ENCODE data around the gene AGAP1. TPM values are rescaled to one million over a fixed set of nuclear protein-coding genes. Genes with fewer than 3 reads are reported as not detected.
"Not testable (repeated sequence)": the region's sequence is repeated elsewhere in the genome, so short reads cannot be mapped to it uniquely, and the experiment has no call there.

AGAP1 gene
- total RNA-seq, 1 experiment from 2014 or later, result 56.4 TPM

- Mint-ChIP-seq H3K36me3 (ENCODE audit: insufficient read depth, unreplicated experiment) (peaks cover 3% of the 10 kb centered on the region), H3K4me3 (ENCODE audit: low read depth, unreplicated experiment) (no peak overlapping the region), H3K9me3 (ENCODE audit: low read depth, unreplicated experiment) (no peaks in the 10 kb centered on the region), H3K27ac (ENCODE audit: unreplicated experiment) (no peak overlapping the region), H3K4me1 (ENCODE audit: low read depth, unreplicated experiment) (peaks cover 18% of the 10 kb centered on the region), H3K27me3 (ENCODE audit: unreplicated experiment) (no peaks in the 10 kb centered on the region)
- no peak for TF ChIP-seq CTCF (IDR thresholded peaks at IDR 0.05; ENCODE audit: unreplicated experiment)
- DNase-seq, result no peak
- intact Hi-C loops (cut with micrococcal nuclease; ENCODE audit: unreplicated experiment), result no loop called here
- CTCF ChIA-PET, result interaction anchor here (1.4 kb wide), 1 partner anchor 146 kb away, joined by 3 read pairs; no protein-coding TSS in a partner anchor
- BruUV-seq (replicated peaks), result no TSS peak
Observed at GRCh38 chr2:235599596-235600338, 105.9 kb downstream of the AGAP1 start.

- intact Hi-C loops (cut with micrococcal nuclease; ENCODE audit: unreplicated experiment), result no loop called here
- Mint-ChIP-seq H3K4me1 (ENCODE audit: low read depth, unreplicated experiment) (peaks cover 18% of the 10 kb centered on the region), H3K27ac (ENCODE audit: unreplicated experiment) (no peak overlapping the region), H3K4me3 (ENCODE audit: low read depth, unreplicated experiment) (no peak overlapping the region), H3K9me3 (ENCODE audit: low read depth, unreplicated experiment) (no peaks in the 10 kb centered on the region), H3K27me3 (ENCODE audit: unreplicated experiment) (no peaks in the 10 kb centered on the region), H3K36me3 (ENCODE audit: insufficient read depth, unreplicated experiment) (no peaks in the 10 kb centered on the region)
- CTCF ChIA-PET, result no interaction called here
- no peak for TF ChIP-seq CTCF (IDR thresholded peaks at IDR 0.05; ENCODE audit: unreplicated experiment)
- BruUV-seq (replicated peaks), result no TSS peak
- DNase-seq, result no peak
Observed at GRCh38 chr2:235600406-235600805, 106.6 kb downstream of the AGAP1 start.

GRCh38 chr2:235600926-235601325 is 107.1 kb downstream of the AGAP1 start:
- DNase-seq, result no peak
- H3K27me3 Mint-ChIP-seq (ENCODE audit: unreplicated experiment), result no peaks in the 10 kb centered on the region
- H3K36me3 Mint-ChIP-seq (ENCODE audit: insufficient read depth, unreplicated experiment), result no peaks in the 10 kb centered on the region
- H3K27ac Mint-ChIP-seq (ENCODE audit: unreplicated experiment), result no peak overlapping the region
- no TSS peak for BruUV-seq (replicated peaks)
- no peak for TF ChIP-seq CTCF (IDR thresholded peaks at IDR 0.05; ENCODE audit: unreplicated experiment)
- peaks cover 18% of the 10 kb centered on the region for H3K4me1 Mint-ChIP-seq (ENCODE audit: low read depth, unreplicated experiment)
- intact Hi-C loops (cut with micrococcal nuclease; ENCODE audit: unreplicated experiment), result no loop called here
- CTCF ChIA-PET, result no interaction called here
- no peaks in the 10 kb centered on the region for H3K9me3 Mint-ChIP-seq (ENCODE audit: low read depth, unreplicated experiment)
- no peak overlapping the region for H3K4me3 Mint-ChIP-seq (ENCODE audit: low read depth, unreplicated experiment)

GRCh38 chr2:235601960-235602704 is 108.3 kb downstream of the AGAP1 start:
- no peak for DNase-seq
- BruUV-seq (replicated peaks), result no TSS peak
- intact Hi-C loops (cut with micrococcal nuclease; ENCODE audit: unreplicated experiment), result no loop called here
- no peak overlapping the region for H3K4me3 Mint-ChIP-seq (ENCODE audit: low read depth, unreplicated experiment)
- H3K36me3 Mint-ChIP-seq (ENCODE audit: insufficient read depth, unreplicated experiment), result no peaks in the 10 kb centered on the region
- peaks cover 18% of the 10 kb centered on the region for H3K4me1 Mint-ChIP-seq (ENCODE audit: low read depth, unreplicated experiment)
- TF ChIP-seq CTCF (IDR thresholded peaks at IDR 0.05; ENCODE audit: unreplicated experiment), result no peak
- CTCF ChIA-PET, result no interaction called here
- no peaks in the 10 kb centered on the region for H3K27me3 Mint-ChIP-seq (ENCODE audit: unreplicated experiment)
- H3K9me3 Mint-ChIP-seq (ENCODE audit: low read depth, unreplicated experiment), result no peaks in the 10 kb centered on the region
- H3K27ac Mint-ChIP-seq (ENCODE audit: unreplicated experiment), result no peak overlapping the region

- CTCF ChIA-PET, result interaction anchor here (0.6 kb wide), 1 partner anchor 143 kb away, joined by 6 read pairs; no protein-coding TSS in a partner anchor
- H3K27ac Mint-ChIP-seq (ENCODE audit: unreplicated experiment), result not testable (repeated sequence)
Observed at GRCh38 chr2:235602971-235603370, 109.1 kb downstream of the AGAP1 start.

More at GRCh38 chr2:235602971-235603370, 109.1 kb downstream of the AGAP1 start:
- peaks cover 18% of the 10 kb centered on the region for H3K4me1 Mint-ChIP-seq (ENCODE audit: low read depth, unreplicated experiment)
- DNase-seq; H3K9me3 Mint-ChIP-seq (ENCODE audit: low read depth, unreplicated experiment); intact Hi-C loops (cut with micrococcal nuclease; ENCODE audit: unreplicated experiment); H3K4me3 Mint-ChIP-seq (ENCODE audit: low read depth, unreplicated experiment); H3K27me3 Mint-ChIP-seq (ENCODE audit: unreplicated experiment); BruUV-seq (replicated peaks); H3K36me3 Mint-ChIP-seq (ENCODE audit: insufficient read depth, unreplicated experiment): not testable (repeated sequence)

All from Calu3 (cell line).